ENCODE results near the gene TXNRD3. TPM values are rescaled to one million over a fixed set of nuclear protein-coding genes. Genes with fewer than 3 reads are reported as not detected.
"Not testable (repeated sequence)": the region's sequence is repeated elsewhere in the genome, so short reads cannot be mapped to it uniquely, and the experiment has no call there.

Gene TXNRD3
- total RNA-seq, 1 donor from 2014 or later, result 5.1 TPM

GRCh38 chr3:126612479-126613205 is 42.3 kb downstream of the TXNRD3 start:
- no peak for DNase-seq (ENCODE audit: low spot score)
- intact Hi-C loops (cut with DNase I), result no loop called here

- no peak for DNase-seq (ENCODE audit: low spot score)
- intact Hi-C loops (cut with DNase I), result no loop called here
Measured at GRCh38 chr3:126609909-126610308, 45.0 kb downstream of the TXNRD3 start.

GRCh38 chr3:126607214-126607908 is 47.6 kb downstream of the TXNRD3 start:
- no peak for DNase-seq (ENCODE audit: low spot score)
- intact Hi-C loops (cut with DNase I), result no loop called here

- intact Hi-C loops (cut with DNase I), result no loop called here
- DNase-seq (ENCODE audit: low spot score), result no peak
Measured at GRCh38 chr3:126606001-126606400, 48.9 kb downstream of the TXNRD3 start.

GRCh38 chr3:126604691-126605090 is 50.2 kb downstream of the TXNRD3 start:
- intact Hi-C loops (cut with DNase I), result no loop called here
- no peak for DNase-seq (ENCODE audit: low spot score)

GRCh38 chr3:126599101-126599500 is 55.8 kb downstream of the TXNRD3 start:
- DNase-seq (ENCODE audit: low spot score), result no peak

GRCh38 chr3:126595479-126595878 is 59.4 kb downstream of the TXNRD3 start:
- DNase-seq (ENCODE audit: low spot score); intact Hi-C loops (cut with DNase I): not testable (repeated sequence)

More at GRCh38 chr3:126599101-126599500, 55.8 kb downstream of the TXNRD3 start:
- intact Hi-C loops (cut with DNase I), result no loop called here

- DNase-seq (ENCODE audit: low spot score); intact Hi-C loops (cut with DNase I): not testable (repeated sequence)
Measured at GRCh38 chr3:126591515-126591914, 63.4 kb downstream of the TXNRD3 start.

- intact Hi-C loops (cut with DNase I), result no loop called here
- no peak for DNase-seq (ENCODE audit: low spot score)
Measured at GRCh38 chr3:126582311-126582710, 72.6 kb downstream of the TXNRD3 start.

- intact Hi-C loops (cut with DNase I), result no loop called here
- no peak for DNase-seq (ENCODE audit: low spot score)
Measured at GRCh38 chr3:126581569-126581968, 73.4 kb downstream of the TXNRD3 start.

GRCh38 chr3:126580746-126581145 is 74.2 kb downstream of the TXNRD3 start:
- intact Hi-C loops (cut with DNase I), result no loop called here

GRCh38 chr3:126578702-126579101 is 76.2 kb downstream of the TXNRD3 start:
- DNase-seq (ENCODE audit: low spot score), result no peak
- intact Hi-C loops (cut with DNase I), result no loop called here

More at GRCh38 chr3:126580746-126581145, 74.2 kb downstream of the TXNRD3 start:
- no peak for DNase-seq (ENCODE audit: low spot score)

GRCh38 chr3:126577261-126577660 is 77.7 kb downstream of the TXNRD3 start:
- no peak for DNase-seq (ENCODE audit: low spot score)
- intact Hi-C loops (cut with DNase I), result no loop called here

- intact Hi-C loops (cut with DNase I), result no loop called here
- DNase-seq (ENCODE audit: low spot score), result no peak
Measured at GRCh38 chr3:126573492-126574117, 81.3 kb downstream of the TXNRD3 start.

- intact Hi-C loops (cut with DNase I), result no loop called here
- no peak for DNase-seq (ENCODE audit: low spot score)
Measured at GRCh38 chr3:126571078-126571477, 83.8 kb downstream of the TXNRD3 start.

GRCh38 chr3:126570103-126570541 is 84.8 kb downstream of the TXNRD3 start:
- intact Hi-C loops (cut with DNase I), result no loop called here
- DNase-seq (ENCODE audit: low spot score), result no peak

- no peak for DNase-seq (ENCODE audit: low spot score)
- intact Hi-C loops (cut with DNase I), result loop anchor here (2.0 kb wide), 1 partner anchor 47 kb away; no protein-coding TSS in a partner anchor
Measured at GRCh38 chr3:126569390-126569975, 85.4 kb downstream of the TXNRD3 start.

GRCh38 chr3:126568776-126569342 is 86.1 kb downstream of the TXNRD3 start:
- DNase-seq (ENCODE audit: low spot score), result no peak
- intact Hi-C loops (cut with DNase I), result loop anchor here (2.0 kb wide), 1 partner anchor 46 kb away; no protein-coding TSS in a partner anchor

- DNase-seq (ENCODE audit: low spot score), result no peak
- intact Hi-C loops (cut with DNase I), result loop anchor here (2.0 kb wide), 1 partner anchor 45 kb away; no protein-coding TSS in a partner anchor
Measured at GRCh38 chr3:126567696-126568438, 87.1 kb downstream of the TXNRD3 start.

Data from cardiac septum (tissue), 1 donor.